DND-41 (cell line): ENCODE measurements around the gene MTFMT.
"Not testable (repeated sequence)": the region's sequence is repeated elsewhere in the genome, so short reads cannot be mapped to it uniquely, and the experiment has no call there.

Experiments used
- EZH2 ChIP-seq: IDR thresholded peaks from 3 replicates; pipeline ENCODE4 v1.6.1; 2012; ENCODE audit warnings: borderline replicate concordance, low read depth, mild to moderate bottlenecking, moderate library complexity, low read length, inconsistent platforms; ENCODE audit not compliant: severe bottlenecking
- TF ChIP-seq, protein P1 (sequence below): IDR thresholded peaks from 2 replicates; pipeline ENCODE4 v1.5.1; 2012; ENCODE audit warnings: borderline replicate concordance, low read length, moderate library complexity, mild to moderate bottlenecking; ENCODE audit not compliant: poor library complexity, severe bottlenecking; ENCODE audit errors: extremely low read depth

DNA sequence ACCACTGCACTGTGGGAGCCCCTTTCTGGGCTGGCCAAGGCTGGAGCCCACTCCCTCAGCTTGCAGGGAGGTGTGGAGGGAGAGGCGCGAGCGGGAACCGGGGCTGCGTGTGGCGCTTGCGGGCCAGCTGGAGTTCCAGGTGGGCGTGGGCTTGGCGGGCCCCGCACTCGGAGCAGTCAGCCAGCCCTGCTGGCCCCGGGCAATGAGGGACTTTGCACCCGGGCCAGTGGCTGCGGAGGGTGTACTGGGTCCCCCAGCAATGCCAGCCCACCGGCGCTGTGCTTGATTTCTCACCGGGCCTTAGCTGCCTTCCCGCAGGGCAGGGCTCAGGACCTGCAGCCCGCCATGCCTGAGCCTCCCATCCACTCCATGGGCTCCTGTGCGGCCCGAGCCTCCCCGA is 45.5 kb upstream of the MTFMT start:
- TF ChIP-seq, protein P1, sequence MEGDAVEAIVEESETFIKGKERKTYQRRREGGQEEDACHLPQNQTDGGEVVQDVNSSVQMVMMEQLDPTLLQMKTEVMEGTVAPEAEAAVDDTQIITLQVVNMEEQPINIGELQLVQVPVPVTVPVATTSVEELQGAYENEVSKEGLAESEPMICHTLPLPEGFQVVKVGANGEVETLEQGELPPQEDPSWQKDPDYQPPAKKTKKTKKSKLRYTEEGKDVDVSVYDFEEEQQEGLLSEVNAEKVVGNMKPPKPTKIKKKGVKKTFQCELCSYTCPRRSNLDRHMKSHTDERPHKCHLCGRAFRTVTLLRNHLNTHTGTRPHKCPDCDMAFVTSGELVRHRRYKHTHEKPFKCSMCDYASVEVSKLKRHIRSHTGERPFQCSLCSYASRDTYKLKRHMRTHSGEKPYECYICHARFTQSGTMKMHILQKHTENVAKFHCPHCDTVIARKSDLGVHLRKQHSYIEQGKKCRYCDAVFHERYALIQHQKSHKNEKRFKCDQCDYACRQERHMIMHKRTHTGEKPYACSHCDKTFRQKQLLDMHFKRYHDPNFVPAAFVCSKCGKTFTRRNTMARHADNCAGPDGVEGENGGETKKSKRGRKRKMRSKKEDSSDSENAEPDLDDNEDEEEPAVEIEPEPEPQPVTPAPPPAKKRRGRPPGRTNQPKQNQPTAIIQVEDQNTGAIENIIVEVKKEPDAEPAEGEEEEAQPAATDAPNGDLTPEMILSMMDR, result not testable (repeated sequence)
- TF ChIP-seq EZH2, result not testable (repeated sequence)
